ENCODE data around the gene ANKS1B.

ANKS1B gene

GRCh38 chr12:99486277-99486676, 498.5 kb downstream of the ANKS1B start:
- in situ Hi-C loops (cut with HindIII; ENCODE audit: low sequenced_read_pairs) = no loop called here

- in situ Hi-C loops (cut with HindIII; ENCODE audit: low sequenced_read_pairs) = no loop called here
These were observed 505.6 kb downstream of the ANKS1B start for GRCh38 chr12:99479149-99479548.

- in situ Hi-C loops (cut with HindIII; ENCODE audit: low sequenced_read_pairs) = no loop called here
These were observed 507.8 kb downstream of the ANKS1B start for GRCh38 chr12:99476956-99477355.

- in situ Hi-C loops (cut with HindIII; ENCODE audit: low sequenced_read_pairs) = no loop called here
These were observed 529.2 kb downstream of the ANKS1B start for GRCh38 chr12:99455350-99456035.

- in situ Hi-C loops (cut with HindIII; ENCODE audit: low sequenced_read_pairs) = no loop called here
These were observed 530.1 kb downstream of the ANKS1B start for GRCh38 chr12:99454539-99455172.

- in situ Hi-C loops (cut with HindIII; ENCODE audit: low sequenced_read_pairs) = no loop called here
These were observed 530.7 kb downstream of the ANKS1B start for GRCh38 chr12:99453836-99454538.

- in situ Hi-C loops (cut with HindIII; ENCODE audit: low sequenced_read_pairs) = no loop called here
These were observed 534.6 kb downstream of the ANKS1B start for GRCh38 chr12:99450036-99450630.

- in situ Hi-C loops (cut with HindIII; ENCODE audit: low sequenced_read_pairs) = no loop called here
These were observed 539.8 kb downstream of the ANKS1B start for GRCh38 chr12:99444859-99445316.

- in situ Hi-C loops (cut with HindIII; ENCODE audit: low sequenced_read_pairs) = no loop called here
These were observed 542.0 kb downstream of the ANKS1B start for GRCh38 chr12:99442758-99443157.

GRCh38 chr12:99439399-99439798, 545.3 kb downstream of the ANKS1B start:
- in situ Hi-C loops (cut with HindIII; ENCODE audit: low sequenced_read_pairs) = no loop called here

- in situ Hi-C loops (cut with HindIII; ENCODE audit: low sequenced_read_pairs) = no loop called here
These were observed 548.2 kb downstream of the ANKS1B start for GRCh38 chr12:99436584-99436983.

- in situ Hi-C loops (cut with HindIII; ENCODE audit: low sequenced_read_pairs) = no loop called here
These were observed 549.5 kb downstream of the ANKS1B start for GRCh38 chr12:99435095-99435791.

GRCh38 chr12:99433155-99433554, 551.6 kb downstream of the ANKS1B start:
- in situ Hi-C loops (cut with HindIII; ENCODE audit: low sequenced_read_pairs) = no loop called here

- in situ Hi-C loops (cut with HindIII; ENCODE audit: low sequenced_read_pairs) = no loop called here
These were observed 553.5 kb downstream of the ANKS1B start for GRCh38 chr12:99431203-99431602.

- in situ Hi-C loops (cut with HindIII; ENCODE audit: low sequenced_read_pairs) = no loop called here
These were observed 557.6 kb downstream of the ANKS1B start for GRCh38 chr12:99427104-99427503.

GRCh38 chr12:99418379-99418778, 566.4 kb downstream of the ANKS1B start:
- in situ Hi-C loops (cut with HindIII; ENCODE audit: low sequenced_read_pairs) = no loop called here

GRCh38 chr12:99413751-99414150, 571.0 kb downstream of the ANKS1B start:
- in situ Hi-C loops (cut with HindIII; ENCODE audit: low sequenced_read_pairs) = no loop called here

- in situ Hi-C loops (cut with HindIII; ENCODE audit: low sequenced_read_pairs) = no loop called here
These were observed 591.0 kb downstream of the ANKS1B start for GRCh38 chr12:99393763-99394162.

GRCh38 chr12:99392091-99392850, 592.5 kb downstream of the ANKS1B start:
- in situ Hi-C loops (cut with HindIII; ENCODE audit: low sequenced_read_pairs) = no loop called here

- in situ Hi-C loops (cut with HindIII; ENCODE audit: low sequenced_read_pairs) = no loop called here
These were observed 594.0 kb downstream of the ANKS1B start for GRCh38 chr12:99390707-99391106.
